Activated naive CD4-positive, alpha-beta T cell treated with anti-CD3 and anti-CD28 coated beads, Interleukin-2, amount 50 U/mL, for 16 hours (primary cell): ENCODE measurements around the gene NTRK3.

Experiments
- DNase-seq: peaks from one replicate; pipeline ENCODE4 v3.0.0-alpha.2; 2020

NTRK3 gene

DNA sequence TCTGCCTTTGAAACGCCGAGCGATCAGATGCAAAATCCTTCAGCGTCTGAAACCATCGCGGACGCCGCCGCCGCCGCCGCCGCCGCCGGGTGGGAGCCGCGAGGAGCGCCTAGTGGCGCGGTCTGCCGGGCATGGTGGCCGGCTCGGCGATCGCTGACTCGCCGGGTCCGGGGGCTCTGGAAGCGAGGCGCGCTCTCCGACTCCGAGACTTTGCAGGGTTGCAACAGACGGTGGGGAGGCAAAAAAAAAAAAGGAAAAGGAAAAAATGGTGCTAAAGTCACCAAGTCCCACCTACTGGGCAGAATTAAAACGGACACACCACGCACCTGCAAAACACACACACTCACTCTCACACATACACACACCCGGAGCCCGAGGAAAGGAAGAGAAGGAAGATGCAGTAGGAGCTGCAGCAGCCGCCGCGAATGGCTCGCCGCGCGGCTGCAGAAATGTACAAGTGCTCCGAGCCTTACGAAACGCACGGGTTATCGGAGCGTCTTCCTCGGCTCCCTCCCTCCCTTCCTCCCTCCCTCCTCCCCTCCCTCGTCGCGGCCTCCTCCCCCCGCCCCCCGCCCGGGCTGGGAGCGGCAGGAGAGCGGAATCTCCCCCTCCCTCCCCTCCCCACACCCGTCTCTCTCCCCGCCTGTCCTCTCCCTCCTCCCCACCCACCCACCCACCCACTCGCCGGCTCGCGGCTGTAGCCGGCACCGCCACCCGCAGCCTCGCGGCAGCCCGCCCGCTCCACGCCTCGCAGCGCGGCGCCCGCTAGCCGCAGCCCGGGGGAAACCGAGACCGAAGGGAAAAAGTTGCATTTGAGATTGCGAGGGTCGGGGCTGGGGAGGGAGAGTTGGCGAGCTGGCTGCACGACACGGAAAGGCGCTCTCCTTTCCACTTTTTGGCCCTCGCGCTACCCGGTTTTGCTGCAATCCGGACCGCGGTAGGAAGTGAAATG, at the start of gene NTRK3:
Gene NTRK3, minus strand, starts transcription at position 461 of the 952 bp plus-strand sequence. CDS start 586 bp downstream, outside the sequence.
- no peak for DNase-seq

GRCh38 chr15:88303395-88303794, 46.9 kb upstream of the NTRK3 start:
- no peak for DNase-seq

DNA sequence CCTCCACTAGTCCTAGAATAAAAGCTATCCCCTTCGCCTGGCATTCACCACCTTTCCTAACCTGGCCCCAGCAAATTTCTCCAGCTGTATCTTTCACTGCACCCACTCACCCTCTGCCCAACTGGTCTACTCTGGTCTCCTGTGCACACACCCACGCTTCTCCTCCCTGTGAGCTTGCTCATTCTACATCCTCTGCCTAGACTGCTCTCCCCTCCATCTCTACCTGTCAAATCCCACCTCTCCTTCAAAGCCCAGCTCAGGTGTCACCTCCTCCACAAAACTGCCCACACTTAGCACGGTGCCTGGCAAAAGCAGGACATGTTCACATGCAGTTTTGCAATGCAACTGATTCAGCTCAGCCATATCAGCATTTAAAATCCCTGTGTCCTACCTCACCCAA, 45.8 kb upstream of the NTRK3 start:
- no peak for DNase-seq

- DNase-seq = no peak
Observed at GRCh38 chr15:88301311-88301710, 44.8 kb upstream of the NTRK3 start.

DNA sequence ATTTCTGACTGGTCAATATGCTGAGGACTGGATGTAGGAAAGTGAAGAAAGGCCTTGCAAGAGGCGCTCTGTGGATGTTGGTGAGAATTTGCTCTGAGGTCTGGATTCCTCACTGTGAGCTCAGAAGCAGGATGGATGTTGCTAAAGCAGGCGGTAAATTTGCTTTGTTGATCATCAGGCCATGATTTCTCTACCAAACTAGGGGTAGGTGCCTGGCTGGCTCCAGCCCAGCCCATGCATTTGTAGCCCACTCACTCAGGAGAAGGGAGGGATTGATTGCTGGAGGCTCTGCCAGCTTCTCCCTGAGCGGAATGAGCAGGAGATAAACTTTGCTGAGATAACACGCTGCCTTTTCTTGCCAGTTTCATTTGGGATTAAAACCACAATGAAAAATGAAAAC, 44.3 kb upstream of the NTRK3 start:
- DNase-seq = no peak

GRCh38 chr15:88300089-88300488, 43.5 kb upstream of the NTRK3 start:
- DNase-seq = no peak

GRCh38 chr15:88299497-88299896, 43.0 kb upstream of the NTRK3 start:
- DNase-seq = no peak

GRCh38 chr15:88288661-88289060, 32.1 kb upstream of the NTRK3 start:
- no peak for DNase-seq

- DNase-seq = no peak
Observed at GRCh38 chr15:88288206-88288605, 31.7 kb upstream of the NTRK3 start.

GRCh38 chr15:88284318-88284998, 27.9 kb upstream of the NTRK3 start:
- DNase-seq = no peak

GRCh38 chr15:88282614-88283013, 26.1 kb upstream of the NTRK3 start:
- no peak for DNase-seq

GRCh38 chr15:88276821-88277410, 20.4 kb upstream of the NTRK3 start:
- DNase-seq = no peak

DNA sequence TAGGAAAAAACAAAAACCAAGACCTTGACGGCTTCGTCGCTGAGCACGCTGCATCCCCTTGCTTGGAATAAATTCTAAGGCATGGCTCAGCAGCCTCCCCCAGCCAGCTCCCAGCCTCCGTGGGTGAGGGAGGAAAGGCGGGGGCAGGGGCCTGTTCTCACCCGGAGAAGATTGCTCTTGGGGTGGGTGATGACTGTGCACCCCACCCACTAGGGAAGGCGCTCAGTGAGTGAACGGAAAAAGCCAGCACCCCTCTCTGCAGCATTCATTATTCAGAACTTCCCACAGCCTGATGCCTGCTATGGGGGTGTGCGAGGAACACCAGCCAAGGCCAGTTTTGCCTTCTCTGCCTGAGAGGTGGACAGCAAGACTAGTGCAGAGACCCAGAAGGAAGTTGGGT, 19.3 kb upstream of the NTRK3 start:
- no peak for DNase-seq

DNA sequence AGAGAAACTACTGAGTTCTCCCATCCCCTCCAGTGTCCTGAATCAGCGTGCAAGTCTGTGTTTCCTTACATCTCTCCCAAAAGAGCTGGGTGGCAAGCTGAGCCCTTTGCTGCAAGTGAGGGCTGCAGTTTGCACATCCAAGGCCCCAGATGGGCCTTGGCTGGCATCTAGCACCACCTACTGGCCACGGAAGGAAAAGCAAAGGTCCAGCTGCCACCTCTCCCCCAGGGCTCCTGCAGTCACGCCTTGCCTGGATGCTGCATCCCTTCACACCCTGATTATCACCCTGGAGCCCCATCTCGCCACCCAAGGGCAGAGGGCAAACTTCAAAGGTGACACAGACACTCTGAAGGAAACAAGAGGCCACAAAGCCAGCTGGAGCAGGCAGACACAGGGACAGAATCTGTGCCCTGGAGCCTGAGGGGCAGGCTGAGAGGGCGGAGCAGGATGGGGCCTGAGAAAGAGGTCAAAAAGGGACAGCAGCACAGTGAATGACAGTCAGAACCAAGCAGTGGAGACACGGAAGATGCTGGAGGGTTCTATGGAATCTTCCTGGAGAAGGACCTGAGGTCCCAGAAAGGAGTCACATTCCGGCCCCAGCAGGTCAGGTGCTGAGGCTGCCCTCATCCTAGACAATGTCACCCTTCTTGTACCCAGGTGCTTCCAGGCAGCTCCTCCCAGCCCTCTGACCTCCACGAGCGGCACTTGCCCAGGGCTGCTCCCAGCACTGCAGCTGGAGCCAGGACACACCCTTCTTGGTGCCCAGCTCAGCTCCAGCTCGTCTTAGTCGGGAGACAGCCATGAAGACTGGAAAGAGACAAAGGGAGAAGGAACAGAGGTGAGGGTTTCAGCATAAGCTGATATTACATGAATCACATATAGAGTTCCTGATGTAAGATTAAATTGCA, 18.3 kb upstream of the NTRK3 start:
- DNase-seq = peak; percentile 55

DNA sequence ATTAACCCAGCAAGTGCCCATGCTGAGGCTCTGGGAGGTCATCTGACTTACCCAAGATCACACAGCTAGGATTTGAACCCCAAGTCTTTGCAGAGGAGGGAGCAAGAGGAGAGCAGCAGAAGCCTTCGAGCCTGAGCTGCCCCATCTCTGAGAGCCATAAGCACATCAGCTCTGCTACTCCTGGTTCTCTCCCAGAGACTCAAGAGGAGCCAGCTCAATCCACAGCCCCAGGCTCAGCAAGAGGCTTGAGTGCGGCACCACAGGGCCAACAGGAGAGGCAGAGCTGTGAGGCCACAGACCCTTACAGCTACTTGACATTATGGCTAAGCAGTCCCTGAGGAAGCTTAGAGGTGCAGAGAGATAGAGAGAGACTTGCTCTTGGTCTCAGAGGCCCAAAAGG, 15.9 kb upstream of the NTRK3 start:
- no peak for DNase-seq

DNA sequence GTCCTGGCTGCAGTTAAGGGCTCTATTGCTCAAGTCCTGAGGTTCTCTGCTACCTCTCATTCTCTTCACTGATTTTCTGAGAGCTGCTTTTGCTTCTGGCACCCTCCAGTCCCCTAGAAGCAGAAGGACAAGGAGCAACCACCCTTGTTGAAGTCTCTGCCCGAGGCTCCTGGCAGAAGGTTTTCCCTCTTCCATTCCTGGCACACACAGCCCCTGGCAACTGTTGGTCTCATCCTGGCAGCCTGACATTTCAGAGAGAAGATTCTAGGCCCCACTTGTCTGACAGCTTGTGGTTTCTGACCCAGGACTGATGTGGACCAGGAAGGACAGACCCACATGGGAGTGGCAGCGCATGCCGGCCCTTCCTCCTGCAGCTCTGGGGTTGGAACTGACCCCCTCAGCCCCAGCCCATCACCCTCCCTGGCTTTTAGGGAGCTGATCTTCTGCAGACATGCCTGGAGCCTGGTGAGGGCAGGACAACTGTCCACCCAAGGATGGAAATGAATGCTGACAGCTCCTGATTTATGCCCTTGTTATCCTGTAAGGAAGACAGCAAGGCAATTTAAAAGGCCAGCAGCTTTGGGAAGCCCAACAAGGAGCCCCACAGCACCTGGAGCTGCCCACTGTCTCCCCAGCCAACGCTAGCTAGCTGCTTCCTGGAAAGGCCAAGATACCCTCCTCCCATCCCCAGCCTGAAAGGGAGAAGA, 13.0 kb upstream of the NTRK3 start:
- DNase-seq = no peak

DNA sequence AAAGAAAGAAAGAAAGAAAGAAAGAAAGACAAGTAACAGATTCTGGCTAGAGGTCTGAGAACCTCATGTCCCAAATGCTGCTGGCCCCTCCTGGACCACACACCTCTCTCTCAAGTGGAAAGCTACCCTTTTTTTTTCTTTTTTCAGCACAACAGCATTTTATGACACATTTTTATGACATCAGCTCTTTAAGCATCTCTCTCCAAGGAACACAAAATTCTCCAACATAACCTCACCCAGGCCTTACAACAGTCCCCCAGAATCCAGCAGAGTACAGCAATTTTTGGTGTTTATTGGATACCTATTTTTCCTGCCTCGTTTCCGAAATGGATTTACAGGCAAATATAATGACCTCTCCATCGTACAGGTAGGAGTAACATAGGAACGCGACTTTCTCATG, 11.2 kb upstream of the NTRK3 start:
- DNase-seq = no peak

DNA sequence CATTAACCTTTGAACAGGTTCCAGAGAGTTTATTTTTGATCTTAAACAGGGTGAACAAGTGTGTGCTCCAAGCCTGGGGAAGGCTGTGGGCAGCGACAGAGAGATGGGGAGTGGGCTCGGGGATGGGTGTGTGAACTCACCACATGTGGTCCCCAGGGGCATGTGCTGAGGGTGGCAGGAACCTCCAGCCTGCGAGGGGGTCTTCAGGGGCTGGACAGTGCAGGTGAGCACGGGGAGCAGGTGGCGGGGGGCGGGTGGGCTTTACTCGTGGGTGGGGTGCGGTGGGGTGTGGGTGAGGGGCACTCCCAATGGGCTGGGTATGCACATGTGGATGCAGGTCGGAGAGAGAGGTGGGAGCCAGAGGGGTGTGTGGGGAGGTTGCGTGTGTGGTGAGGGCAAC, 9.6 kb upstream of the NTRK3 start:
- no peak for DNase-seq

- no peak for DNase-seq
Observed at GRCh38 chr15:88264622-88265021, 8.1 kb upstream of the NTRK3 start.

GRCh38 chr15:88262064-88262463, 5.5 kb upstream of the NTRK3 start:
- DNase-seq = no peak

GRCh38 chr15:88258093-88258641, 1.6 kb upstream of the NTRK3 start:
- no peak for DNase-seq
